Endothelial cell of umbilical vein (primary cell): ENCODE data around the gene BICRA. TPM values are rescaled to one million over a fixed set of nuclear protein-coding genes. Genes with fewer than 3 reads are reported as not detected.

Experiments
- BruUV-seq: library from RNA; stranded (reverse); fragments of 400-500 nt; replicated peaks from 2 replicates; lab custom pipeline; 2021; lab: Mats Ljungman, UMichigan
- CTCF ChIA-PET: fragments of 300-600, 350-600 bp; sonication (Branson Sonifier 250); formaldehyde crosslinking; loops from one replicate; lab custom pipeline; 2021; ENCODE audit warnings: antibody characterized with exemption, inconsistent platforms; lab: Charles Lee
- POLR2A ChIA-PET: fragments of 300-600, 350-600 bp; sonication (Branson Sonifier 250); formaldehyde crosslinking; loops from one replicate; lab custom pipeline; 2021; ENCODE audit warnings: antibody characterized with exemption, inconsistent platforms; lab: Charles Lee
- DNase-seq: peaks from one replicate; pipeline ENCODE4 v3.0.0-alpha.2; 2011; ENCODE audit warnings: low read depth, low spot score
- FAIRE-seq: peaks from 2 replicates; lab custom pipeline; 2011; peaks lifted over from hg19 to GRCh38; lab: Jason Lieb, UNC
- H2AFZ ChIP-seq: 2 replicates; pipeline ENCODE4 v1.6.0; 2012; ENCODE audit warnings: low read depth, low read length, control low read depth, inconsistent platforms
- H3K27ac ChIP-seq: 2 replicates; pipeline ENCODE4 v1.5.1; 2011; ENCODE audit warnings: low read depth, mild to moderate bottlenecking, control low read depth, low read length, moderate library complexity; ENCODE audit not compliant: insufficient read depth
- H3K27me3 ChIP-seq, 2 experiments: 2 replicates each; pipeline versions ENCODE4 v1.6.0 to v1.6.1; 2011; ENCODE audit warnings: low read length in 2 of 2, mixed read lengths in 1 of 2; ENCODE audit not compliant: control insufficient read depth in 2 of 2, insufficient read depth in 2 of 2
- H3K36me3 ChIP-seq, 2 experiments: 2 replicates in 1 of 2; 3 replicates in 1 of 2; pipeline ENCODE4 v1.5.1; 2011; ENCODE audit warnings: low read length in 2 of 2, mild to moderate bottlenecking in 1 of 2, moderate library complexity in 1 of 2; ENCODE audit not compliant: control insufficient read depth in 2 of 2, insufficient read depth in 2 of 2; ENCODE audit errors: extremely low read depth in 1 of 2
- H3K4me1 ChIP-seq: 3 replicates; pipeline ENCODE4 v1.5.1; 2011; ENCODE audit warnings: mild to moderate bottlenecking, low read length; ENCODE audit not compliant: control insufficient read depth, insufficient read depth; ENCODE audit errors: extremely low read depth
- H3K4me2 ChIP-seq: 2 replicates; pipeline ENCODE4 v1.6.1; 2011; ENCODE audit warnings: low read length, control low read depth, mixed read lengths; ENCODE audit not compliant: insufficient read depth
- H3K4me3 ChIP-seq, 3 experiments: fragments of 200-600 bp in 1 of 3; sonication (generic), shearing (Covaris generic) in 1 of 3; replicated peaks in 1 of 3; 2 replicates each; pipeline ENCODE4 v1.5.1; 2011 to 2016; ENCODE audit warnings: control low read depth in 3 of 3, low read length in 3 of 3, mild to moderate bottlenecking in 2 of 3, inconsistent platforms in 1 of 3, low read depth in 1 of 3, moderate library complexity in 1 of 3; ENCODE audit not compliant: insufficient read depth in 1 of 3
- H3K79me2 ChIP-seq: 2 replicates; pipeline ENCODE4 v1.6.0; 2012; ENCODE audit warnings: low read length, inconsistent platforms; ENCODE audit not compliant: control insufficient read depth, insufficient read depth
- H3K9ac ChIP-seq: replicated peaks from 2 replicates; pipeline ENCODE3; 2011; ENCODE audit warnings: low read length, control low read depth; ENCODE audit not compliant: insufficient read depth; ENCODE audit errors: extremely low read depth
- H3K9me1 ChIP-seq: replicated peaks from 3 replicates; pipeline ENCODE4 v1.6.0; 2011; ENCODE audit warnings: mild to moderate bottlenecking, low read length; ENCODE audit not compliant: control insufficient read depth, insufficient read depth; ENCODE audit errors: extremely low read depth
- H3K9me3 ChIP-seq: replicated peaks from 2 replicates; pipeline ENCODE4 v1.5.1; 2012; ENCODE audit warnings: low read length, inconsistent platforms; ENCODE audit not compliant: control insufficient read depth, insufficient read depth
- H4K20me1 ChIP-seq: replicated peaks from 2 replicates; pipeline ENCODE3; 2011; ENCODE audit warnings: mild to moderate bottlenecking, low read length; ENCODE audit not compliant: control insufficient read depth, insufficient read depth; ENCODE audit errors: extremely low read depth
- EZH2 ChIP-seq: IDR thresholded peaks from 2 replicates; pipeline ENCODE4 v1.6.1; 2012; ENCODE audit warnings: borderline replicate concordance, low read depth, mild to moderate bottlenecking, moderate library complexity, low read length, inconsistent platforms; ENCODE audit not compliant: severe bottlenecking
- FOS ChIP-seq: IDR thresholded peaks from 2 replicates; pipeline ENCODE4 v1.6.1; 2011; ENCODE audit warnings: mild to moderate bottlenecking, low read length, moderate library complexity, borderline replicate concordance; ENCODE audit not compliant: insufficient read depth
- GATA2 ChIP-seq: IDR thresholded peaks from 2 replicates; pipeline ENCODE4 v1.7.0; 2011; ENCODE audit warnings: low read depth, mild to moderate bottlenecking, moderate library complexity, mixed read lengths, low read length; ENCODE audit not compliant: insufficient read length, insufficient read depth
- JUN ChIP-seq: IDR thresholded peaks from 2 replicates; pipeline ENCODE4 v1.6.1; 2011; ENCODE audit warnings: borderline replicate concordance, low read depth; ENCODE audit not compliant: insufficient read length, insufficient read depth
- MYC ChIP-seq: IDR thresholded peaks from one replicate; pipeline ENCODE4 v1.6.1; 2011; ENCODE audit warnings: mild to moderate bottlenecking, low read depth, low read length
- POLR2A ChIP-seq: IDR thresholded peaks from 2 replicates; pipeline ENCODE4 v1.6.1; 2012; ENCODE audit warnings: low read depth, mild to moderate bottlenecking, control low read depth, low read length
- POLR2AphosphoS5 ChIP-seq: IDR thresholded peaks from 2 replicates; pipeline ENCODE4 v1.6.1; 2012; ENCODE audit warnings: low read depth, mild to moderate bottlenecking, control low read depth, low read length, moderate library complexity; ENCODE audit not compliant: insufficient read depth
- dilution Hi-C: fragments of 300-500 bp; cut with MboI; formaldehyde crosslinking; loops from one replicate; pipeline ENCODE4 v1.15.0; 2019; ENCODE audit warnings: low sequenced_read_pairs; ENCODE audit not compliant: extremely low pct_ligation_motif_present
- intact Hi-C: fragments of 100-400 bp; cut with micrococcal nuclease; formaldehyde crosslinking; loops from one replicate; pipeline ENCODE4 v1.10.0; 2022
- polyA plus RNA-seq, 4 experiments: library from polyadenylated mRNA; depleted of rRNA in 3 of 4; stranded (reverse) in 3 of 4; unstranded in 1 of 4; fragments of >200 nt; gene quantifications; 2 replicates each; pipeline versions ENCODE4 v1.2.1 to v1.2.3, GENCODE V29; 2011 to 2012; ENCODE audit warnings: missing spikeins in 1 of 4
- total RNA-seq: library from RNA; stranded (reverse); gene quantifications from 2 replicates; pipeline ENCODE4 v1.2.3, GENCODE V29; 2021
- TF ChIP-seq, protein P1 (sequence below): IDR thresholded peaks from 2 replicates; pipeline ENCODE4 v1.6.1; 2011; ENCODE audit not compliant: insufficient read depth, insufficient read length
- TF ChIP-seq, protein P2 (sequence below), 2 donors: IDR thresholded peaks; 1 replicate in 1 of 2; 2 replicates in 1 of 2; pipeline ENCODE4 v1.5.1; 2011; ENCODE audit warnings: low read length in 2 of 2, mild to moderate bottlenecking in 2 of 2, moderate library complexity in 2 of 2, control low read depth in 1 of 2, inconsistent platforms in 1 of 2, low read depth in 1 of 2; ENCODE audit not compliant: insufficient read depth in 1 of 2; ENCODE audit errors: extremely low read depth in 1 of 2

Gene BICRA
- total and polyA plus RNA-seq, 2 donors (not counting 3 experiments of a cell fraction or from before 2014, with no cell fraction given): 3.8 to 20.5 TPM

DNA sequence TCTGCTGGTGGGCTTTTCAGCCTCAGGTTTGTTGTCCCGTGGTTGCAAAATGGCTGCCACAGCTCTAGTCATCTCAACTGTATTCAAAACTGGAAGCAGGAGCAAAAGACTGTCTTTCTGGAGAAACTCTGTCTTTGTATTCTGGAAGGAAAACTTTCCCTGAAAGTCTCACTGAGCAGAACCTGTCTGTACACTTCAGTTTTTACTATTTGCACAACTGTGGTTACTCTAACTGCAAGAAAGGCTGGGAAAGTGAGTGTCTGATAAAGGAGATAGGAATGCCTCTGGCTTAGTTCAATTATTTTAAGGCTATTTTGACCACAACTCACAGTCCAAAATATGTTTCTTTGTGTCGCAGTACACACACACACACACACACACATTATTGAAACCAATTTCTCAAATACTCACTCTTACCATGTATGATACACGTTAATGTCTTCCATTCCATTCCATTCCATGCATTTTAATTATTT lies 54.5 kb downstream of the BICRA start:
- no peak overlapping the region for H3K4me2 ChIP-seq
- dilution Hi-C loops: no loop called here
- DNase-seq: no peak
- H2AFZ ChIP-seq: no peak overlapping the region
- no peaks in the 10 kb centered on the region for H3K36me3 ChIP-seq
- ChIA-PET POLR2A (no interaction called here), CTCF (no interaction called here)
- no peak for FAIRE-seq
- no peaks in the 10 kb centered on the region for H3K27me3 ChIP-seq
- peaks cover 38% of the 10 kb centered on the region for H3K79me2 ChIP-seq
- TF ChIP-seq JUN: no peak
- no peak for TF ChIP-seq FOS
- TF ChIP-seq EZH2: no peak
- TF ChIP-seq POLR2A: no peak
- TF ChIP-seq, protein P1, sequence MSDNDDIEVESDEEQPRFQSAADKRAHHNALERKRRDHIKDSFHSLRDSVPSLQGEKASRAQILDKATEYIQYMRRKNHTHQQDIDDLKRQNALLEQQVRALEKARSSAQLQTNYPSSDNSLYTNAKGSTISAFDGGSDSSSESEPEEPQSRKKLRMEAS: no peak
- no peak for TF ChIP-seq GATA2
- TF ChIP-seq POLR2AphosphoS5: no peak
- no peak for TF ChIP-seq MYC
- TF ChIP-seq, protein P2, sequence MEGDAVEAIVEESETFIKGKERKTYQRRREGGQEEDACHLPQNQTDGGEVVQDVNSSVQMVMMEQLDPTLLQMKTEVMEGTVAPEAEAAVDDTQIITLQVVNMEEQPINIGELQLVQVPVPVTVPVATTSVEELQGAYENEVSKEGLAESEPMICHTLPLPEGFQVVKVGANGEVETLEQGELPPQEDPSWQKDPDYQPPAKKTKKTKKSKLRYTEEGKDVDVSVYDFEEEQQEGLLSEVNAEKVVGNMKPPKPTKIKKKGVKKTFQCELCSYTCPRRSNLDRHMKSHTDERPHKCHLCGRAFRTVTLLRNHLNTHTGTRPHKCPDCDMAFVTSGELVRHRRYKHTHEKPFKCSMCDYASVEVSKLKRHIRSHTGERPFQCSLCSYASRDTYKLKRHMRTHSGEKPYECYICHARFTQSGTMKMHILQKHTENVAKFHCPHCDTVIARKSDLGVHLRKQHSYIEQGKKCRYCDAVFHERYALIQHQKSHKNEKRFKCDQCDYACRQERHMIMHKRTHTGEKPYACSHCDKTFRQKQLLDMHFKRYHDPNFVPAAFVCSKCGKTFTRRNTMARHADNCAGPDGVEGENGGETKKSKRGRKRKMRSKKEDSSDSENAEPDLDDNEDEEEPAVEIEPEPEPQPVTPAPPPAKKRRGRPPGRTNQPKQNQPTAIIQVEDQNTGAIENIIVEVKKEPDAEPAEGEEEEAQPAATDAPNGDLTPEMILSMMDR (IDR thresholded peaks at IDR 0.05; ENCODE audit: extremely low read depth in 1 of 2, insufficient read depth in 1 of 2, low read depth in 1 of 2, low read length in 2 of 2): no peak
- H3K4me1 ChIP-seq: peaks cover 2% of the 10 kb centered on the region
- no peaks in the 10 kb centered on the region for H3K9me1 ChIP-seq
- no peak overlapping the region for H3K27ac ChIP-seq
- no peaks in the 10 kb centered on the region for H3K9me3 ChIP-seq
- H3K4me3 ChIP-seq: no peak overlapping the region
- no TSS peak for BruUV-seq
- no peak overlapping the region for H3K9ac ChIP-seq
- intact Hi-C loops: no loop called here
- H4K20me1 ChIP-seq: no peaks in the 10 kb centered on the region
